Suprapubic skin (tissue), 4 donors: ENCODE results near the gene OR10C1. TPM values are rescaled to one million over a fixed set of nuclear protein-coding genes. Genes with fewer than 3 reads are reported as not detected.
"Not testable (repeated sequence)": the region's sequence is repeated elsewhere in the genome, so short reads cannot be mapped to it uniquely, and the experiment has no call there.

Source experiments
- DNase-seq, 2 donors: peaks; one replicate each; pipeline ENCODE4 v3.0.0-alpha.2; 2019; ENCODE audit warnings: low spot score in 2 of 2
- H3K27ac ChIP-seq: fragments of 200-600 bp; sonication (generic); one replicate; pipeline ENCODE4 v1.5.1; 2019
- H3K27me3 ChIP-seq: fragments of 200-600 bp; sonication (generic); one replicate; pipeline ENCODE4 v1.5.1; 2019
- H3K36me3 ChIP-seq: fragments of 200-600 bp; sonication (generic); one replicate; pipeline ENCODE4 v1.5.1; 2019
- H3K4me1 ChIP-seq: fragments of 200-600 bp; sonication (generic); one replicate; pipeline ENCODE4 v1.5.1; 2019
- H3K4me3 ChIP-seq: fragments of 200-600 bp; sonication (generic); one replicate; pipeline ENCODE4 v1.5.1; 2019; ENCODE audit warnings: mild to moderate bottlenecking
- H3K9me3 ChIP-seq: fragments of 200-600 bp; sonication (generic); one replicate; pipeline ENCODE4 v1.5.1; 2019
- CTCF ChIP-seq, 2 donors: fragments of 200-600 bp in 1 of 2; fragments of 450-650 bp in 1 of 2; sonication (generic) in 1 of 2; IDR thresholded peaks; one replicate each; pipeline ENCODE4 v1.5.1; 2016 to 2019; ENCODE audit warnings: antibody characterized with exemption in 2 of 2, mild to moderate bottlenecking in 1 of 2, moderate library complexity in 1 of 2
- EP300 ChIP-seq: sonication (generic); formaldehyde crosslinking; IDR thresholded peaks from one replicate; pipeline ENCODE4 v1.6.1; 2017; ENCODE audit warnings: antibody characterized with exemption
- POLR2A ChIP-seq, 2 donors: fragments of 450-650 bp; IDR thresholded peaks; one replicate each; pipeline ENCODE4 v1.6.1; 2017; ENCODE audit warnings: antibody characterized with exemption in 2 of 2, mild to moderate bottlenecking in 2 of 2, moderate library complexity in 2 of 2
- POLR2AphosphoS5 ChIP-seq, 3 donors: sonication (generic); formaldehyde crosslinking; IDR thresholded peaks; one replicate each; pipeline ENCODE4 v1.6.1; 2017; ENCODE audit warnings: antibody characterized with exemption in 3 of 3
- WGBS: methylation state at CpG from one replicate; pipeline ENCODE4 v1.1.5; 2018; 5-methylcytosine and 5-hydroxymethylcytosine counted together
- total RNA-seq, 4 donors: library from RNA; depleted of rRNA; stranded (reverse); fragments of >200 nt; gene quantifications; one replicate each; pipeline ENCODE4 v1.1.0, GENCODE V29; 2016

The OR10C1 gene
- total RNA-seq, 4 donors from 2014 or later = not detected

DNA sequence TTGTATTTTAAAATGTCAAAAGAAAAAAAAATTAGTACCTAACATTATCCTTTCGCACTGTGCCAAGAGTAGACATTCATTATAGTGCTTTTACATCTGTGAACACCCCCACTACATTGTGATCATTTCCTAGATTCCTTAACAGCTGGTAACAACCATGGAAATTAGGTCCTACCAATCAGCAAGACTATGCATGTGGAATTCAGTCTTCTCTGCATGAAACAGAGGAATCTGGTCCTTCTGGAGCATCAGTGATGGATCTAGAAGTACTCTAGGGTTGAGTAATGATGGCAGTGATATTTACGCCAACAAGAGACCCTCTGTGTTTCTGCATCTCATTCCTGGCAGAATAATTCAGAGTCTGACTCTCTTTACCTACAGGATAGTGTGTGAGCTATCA, 14.9 kb upstream of the OR10C1 start:
- TF ChIP-seq CTCF (IDR thresholded peaks at IDR 0.05) (no peak), POLR2AphosphoS5 (IDR thresholded peaks at IDR 0.05) (no peak), EP300 (no peak), POLR2A (IDR thresholded peaks at IDR 0.05) (no peak)
- Histone ChIP-seq H3K27me3 (peaks cover 4% of the 10 kb centered on the region), H3K4me3 (no peak overlapping the region), H3K27ac (no peak overlapping the region), H3K9me3 (no peaks in the 10 kb centered on the region), H3K36me3 (no peaks in the 10 kb centered on the region), H3K4me1 (no peaks in the 10 kb centered on the region)
- 87% methylated on average over 2 of the region's 2 CpGs for WGBS
- DNase-seq = no peak

DNA sequence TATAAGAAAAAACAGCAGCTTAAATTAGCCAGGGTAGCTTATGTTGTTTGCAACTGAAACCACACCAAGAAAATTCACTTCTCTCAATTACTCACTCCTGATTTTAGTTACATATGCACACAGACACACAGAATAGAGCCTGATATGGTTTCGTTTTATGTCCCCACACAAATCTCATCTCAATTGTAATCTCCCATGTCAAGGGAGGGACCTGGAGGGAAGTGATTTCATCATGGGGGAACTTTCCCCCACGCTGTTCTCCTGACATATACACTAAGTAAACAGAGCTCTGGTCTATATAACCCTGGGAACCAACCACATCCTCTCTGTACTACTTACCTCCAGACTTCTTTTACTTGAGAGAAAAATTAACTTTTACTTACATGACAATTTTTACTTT, 14.5 kb upstream of the OR10C1 start:
- Histone ChIP-seq H3K4me1 (no peaks in the 10 kb centered on the region), H3K27me3 (peaks cover 4% of the 10 kb centered on the region), H3K36me3 (no peaks in the 10 kb centered on the region), H3K27ac (no peak overlapping the region), H3K4me3 (no peak overlapping the region), H3K9me3 (no peaks in the 10 kb centered on the region)
- no peak for TF ChIP-seq POLR2A (IDR thresholded peaks at IDR 0.05)
- TF ChIP-seq EP300 = no peak
- TF ChIP-seq POLR2AphosphoS5 (IDR thresholded peaks at IDR 0.05) = no peak
- no peak for TF ChIP-seq CTCF (IDR thresholded peaks at IDR 0.05)
- 68% methylated on average over 2 of the region's 2 CpGs for WGBS
- DNase-seq = no peak

DNA sequence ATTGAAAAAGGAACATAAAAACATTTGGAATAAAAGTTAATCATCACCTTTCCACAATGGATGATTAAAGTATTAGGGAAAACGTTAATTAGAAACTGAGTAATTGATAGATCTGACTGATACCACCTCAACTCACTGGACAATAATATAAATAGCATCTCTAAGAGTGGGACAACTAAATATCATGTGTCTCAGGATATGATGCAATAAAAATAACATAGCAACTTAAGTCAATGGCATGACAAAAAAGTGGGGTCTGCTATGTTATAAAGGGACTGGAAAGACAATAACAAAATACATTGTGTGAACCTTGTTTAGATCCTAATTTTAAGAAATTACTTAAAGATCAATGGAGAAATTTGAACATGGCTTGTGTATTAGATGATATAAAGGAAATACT, 14.0 kb upstream of the OR10C1 start:
- no peaks in the 10 kb centered on the region for H3K4me1 ChIP-seq
- H3K9me3 ChIP-seq = no peaks in the 10 kb centered on the region
- no peak overlapping the region for H3K4me3 ChIP-seq
- TF ChIP-seq POLR2AphosphoS5 (IDR thresholded peaks at IDR 0.05) = no peak
- no peak for TF ChIP-seq POLR2A (IDR thresholded peaks at IDR 0.05)
- no peak for TF ChIP-seq CTCF (IDR thresholded peaks at IDR 0.05)
- no peak for TF ChIP-seq EP300
- no peak for DNase-seq
- peaks cover 4% of the 10 kb centered on the region for H3K27me3 ChIP-seq
- WGBS = 61% methylated on average over 1 of the region's 1 CpG
- no peak overlapping the region for H3K27ac ChIP-seq
- H3K36me3 ChIP-seq = no peaks in the 10 kb centered on the region

- Histone ChIP-seq H3K9me3 (no peaks in the 10 kb centered on the region), H3K4me1 (no peaks in the 10 kb centered on the region), H3K36me3 (no peaks in the 10 kb centered on the region), H3K27me3 (peaks cover 4% of the 10 kb centered on the region), H3K27ac (no peak overlapping the region), H3K4me3 (no peak overlapping the region)
- no peak for TF ChIP-seq POLR2AphosphoS5 (IDR thresholded peaks at IDR 0.05)
- no peak for TF ChIP-seq EP300
- TF ChIP-seq CTCF (IDR thresholded peaks at IDR 0.05) = no peak
- no peak for TF ChIP-seq POLR2A (IDR thresholded peaks at IDR 0.05)
- DNase-seq = no peak
- 93% methylated on average over 3 of the region's 3 CpGs for WGBS
These were observed 12.5 kb upstream of the OR10C1 start for GRCh38 chr6:29426654-29427053.

- not testable (repeated sequence) for H3K4me1 ChIP-seq, H3K27ac ChIP-seq, H3K36me3 ChIP-seq, H3K27me3 ChIP-seq, H3K9me3 ChIP-seq, DNase-seq, H3K4me3 ChIP-seq
- 61% methylated on average over 18 of the region's 18 CpGs for WGBS
These were observed 2.4 kb upstream of the OR10C1 start for GRCh38 chr6:29436730-29437129.

- 76% methylated on average over 1 of the region's 1 CpG for WGBS
- DNase-seq = no peak
- H3K36me3 ChIP-seq = no peaks in the 10 kb centered on the region
- H3K4me1 ChIP-seq = no peaks in the 10 kb centered on the region
- H3K27me3 ChIP-seq = no peaks in the 10 kb centered on the region
- H3K27ac ChIP-seq = no peak overlapping the region
- no peaks in the 10 kb centered on the region for H3K9me3 ChIP-seq
- H3K4me3 ChIP-seq = no peak overlapping the region
- TF ChIP-seq EP300 = no peak
- no peak for TF ChIP-seq POLR2AphosphoS5 (IDR thresholded peaks at IDR 0.05)
- TF ChIP-seq CTCF (IDR thresholded peaks at IDR 0.05) = no peak
- no peak for TF ChIP-seq POLR2A (IDR thresholded peaks at IDR 0.05)
These were observed 3.6 kb downstream of the OR10C1 start for GRCh38 chr6:29442719-29443118.

DNA sequence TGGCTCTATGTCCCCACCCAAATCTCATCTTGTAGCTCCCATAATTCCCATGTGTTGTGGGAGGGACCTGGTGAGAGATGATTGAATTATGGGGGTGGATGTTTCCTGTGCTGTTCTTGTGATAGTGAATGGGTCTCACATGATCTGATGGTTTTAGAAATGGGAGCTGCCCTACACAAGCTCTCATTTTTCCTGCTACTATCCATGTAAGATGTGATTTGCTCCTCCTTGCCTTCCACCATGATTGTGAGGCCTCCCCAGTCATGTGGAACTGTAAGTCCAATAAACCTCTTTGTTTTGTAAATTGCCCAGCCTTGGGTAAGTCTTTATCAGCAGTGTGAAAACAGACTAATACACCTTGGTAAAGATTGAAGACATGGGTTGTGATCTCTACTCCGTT, 4.9 kb downstream of the OR10C1 start:
- 92% methylated on average over 1 of the region's 1 CpG for WGBS
- not testable (repeated sequence) for H3K27ac ChIP-seq, H3K9me3 ChIP-seq, DNase-seq, H3K4me1 ChIP-seq, H3K4me3 ChIP-seq, H3K27me3 ChIP-seq, H3K36me3 ChIP-seq
